ENCODE data around the gene TLL1.

TLL1 gene

GRCh38 chr4:166078955-166079354 lies 205.9 kb downstream of the TLL1 start:
- no peak for TF ChIP-seq ZNF274 (IDR thresholded peaks at IDR 0.05; ENCODE audit: low read depth, low read length)
- no peak overlapping the region for H3K4me3 ChIP-seq (ENCODE audit: low read length)

GRCh38 chr4:166087569-166087968 lies 214.5 kb downstream of the TLL1 start:
- TF ChIP-seq ZNF274 (IDR thresholded peaks at IDR 0.05; ENCODE audit: low read depth, low read length) = no peak
- no peak overlapping the region for H3K4me3 ChIP-seq (ENCODE audit: low read length)

GRCh38 chr4:166088576-166088975 lies 215.5 kb downstream of the TLL1 start:
- H3K4me3 ChIP-seq (ENCODE audit: low read length) = no peak overlapping the region
- no peak for TF ChIP-seq ZNF274 (IDR thresholded peaks at IDR 0.05; ENCODE audit: low read depth, low read length)

- no peak overlapping the region for H3K4me3 ChIP-seq (ENCODE audit: low read length)
- TF ChIP-seq ZNF274 (IDR thresholded peaks at IDR 0.05; ENCODE audit: low read depth, low read length) = no peak
Observed at GRCh38 chr4:166091146-166091545, 218.1 kb downstream of the TLL1 start.

GRCh38 chr4:166091912-166092510 lies 219.0 kb downstream of the TLL1 start:
- H3K4me3 ChIP-seq (ENCODE audit: low read length) = no peak overlapping the region
- no peak for TF ChIP-seq ZNF274 (IDR thresholded peaks at IDR 0.05; ENCODE audit: low read depth, low read length)

- H3K4me3 ChIP-seq (ENCODE audit: low read length) = no peak overlapping the region
- no peak for TF ChIP-seq ZNF274 (IDR thresholded peaks at IDR 0.05; ENCODE audit: low read depth, low read length)
Observed at GRCh38 chr4:166092797-166093290, 219.8 kb downstream of the TLL1 start.

- TF ChIP-seq ZNF274 (IDR thresholded peaks at IDR 0.05; ENCODE audit: low read depth, low read length) = no peak
- H3K4me3 ChIP-seq (ENCODE audit: low read length) = no peak overlapping the region
Observed at GRCh38 chr4:166104623-166105022, 231.6 kb downstream of the TLL1 start.

- H3K4me3 ChIP-seq (ENCODE audit: low read length) = no peak overlapping the region
Observed at GRCh38 chr4:166121897-166122296, 248.9 kb downstream of the TLL1 start.

GRCh38 chr4:166123546-166123945 lies 250.5 kb downstream of the TLL1 start:
- TF ChIP-seq ZNF274 (IDR thresholded peaks at IDR 0.05; ENCODE audit: low read depth, low read length) = no peak
- no peak overlapping the region for H3K4me3 ChIP-seq (ENCODE audit: low read length)

More at GRCh38 chr4:166121897-166122296, 248.9 kb downstream of the TLL1 start:
- TF ChIP-seq ZNF274 (IDR thresholded peaks at IDR 0.05; ENCODE audit: low read depth, low read length) = no peak

- TF ChIP-seq ZNF274 (IDR thresholded peaks at IDR 0.05; ENCODE audit: low read depth, low read length) = no peak
- no peak overlapping the region for H3K4me3 ChIP-seq (ENCODE audit: low read length)
Observed at GRCh38 chr4:166128403-166128802, 255.4 kb downstream of the TLL1 start.

GRCh38 chr4:166134285-166134684 lies 261.2 kb downstream of the TLL1 start:
- H3K4me3 ChIP-seq (ENCODE audit: low read length) = no peak overlapping the region
- TF ChIP-seq ZNF274 (IDR thresholded peaks at IDR 0.05; ENCODE audit: low read depth, low read length) = no peak

- H3K4me3 ChIP-seq (ENCODE audit: low read length) = no peak overlapping the region
- TF ChIP-seq ZNF274 (IDR thresholded peaks at IDR 0.05; ENCODE audit: low read depth, low read length) = no peak
Observed at GRCh38 chr4:166140951-166141350, 267.9 kb downstream of the TLL1 start.

GRCh38 chr4:166143227-166143626 lies 270.2 kb downstream of the TLL1 start:
- TF ChIP-seq ZNF274 (IDR thresholded peaks at IDR 0.05; ENCODE audit: low read depth, low read length) = no peak

GRCh38 chr4:166144607-166145006 lies 271.6 kb downstream of the TLL1 start:
- no peak overlapping the region for H3K4me3 ChIP-seq (ENCODE audit: low read length)
- no peak for TF ChIP-seq ZNF274 (IDR thresholded peaks at IDR 0.05; ENCODE audit: low read depth, low read length)

More at GRCh38 chr4:166143227-166143626, 270.2 kb downstream of the TLL1 start:
- no peak overlapping the region for H3K4me3 ChIP-seq (ENCODE audit: low read length)

GRCh38 chr4:166146806-166147540 lies 273.9 kb downstream of the TLL1 start:
- TF ChIP-seq ZNF274 (IDR thresholded peaks at IDR 0.05; ENCODE audit: low read depth, low read length) = no peak
- H3K4me3 ChIP-seq (ENCODE audit: low read length) = no peak overlapping the region
